Activated naive CD4-positive, alpha-beta T cell treated with anti-CD3 and anti-CD28 coated beads for 36 hours (primary cell): ENCODE measurements around the gene ST8SIA1. TPM values are rescaled to one million over a fixed set of nuclear protein-coding genes. Genes with fewer than 3 reads are reported as not detected.

Source experiments
- CTCF ChIA-PET: fragments of 350-600 bp; sonication (Branson Sonifier 250); formaldehyde crosslinking; loops from one replicate; lab custom pipeline; 2021; ENCODE audit warnings: antibody characterized with exemption; lab: Charles Lee
- DNase-seq: peaks from one replicate; pipeline ENCODE4 v3.0.0-alpha.2; 2020
- H3K27ac Mint-ChIP-seq: one replicate; pipeline ENCODE4 v1.8.0; 2021; ENCODE audit warnings: mild to moderate bottlenecking, mixed read lengths
- H3K27me3 Mint-ChIP-seq: one replicate; pipeline ENCODE4 v1.8.0; 2021; ENCODE audit warnings: low read depth, mixed read lengths
- H3K36me3 Mint-ChIP-seq: one replicate; pipeline ENCODE4 v1.8.0; 2021; ENCODE audit warnings: low read depth, mixed read lengths
- H3K4me1 Mint-ChIP-seq: one replicate; pipeline ENCODE4 v1.8.0; 2021; ENCODE audit warnings: low read depth, mixed read lengths
- H3K4me3 Mint-ChIP-seq: one replicate; pipeline ENCODE4 v1.8.0; 2021; ENCODE audit warnings: mild to moderate bottlenecking, moderate library complexity, mixed read lengths
- H3K9me3 Mint-ChIP-seq: one replicate; pipeline ENCODE4 v1.8.0; 2021; ENCODE audit warnings: mixed read lengths
- intact Hi-C: fragments of 100-400 bp; cut with micrococcal nuclease; formaldehyde crosslinking; loops from one replicate; pipeline ENCODE4 v1.15.1; 2023
- total RNA-seq, 2 experiments: library from RNA; stranded (reverse); gene quantifications; one replicate each; pipeline ENCODE4 v1.2.3, GENCODE V29; 2021

ST8SIA1 gene
- total RNA-seq, 2 experiments from 2014 or later, result 0.84 to 1.7 TPM

- Mint-ChIP-seq H3K27me3 (no peaks in the 10 kb centered on the region), H3K4me1 (peaks cover 13% of the 10 kb centered on the region), H3K4me3 (no peak overlapping the region), H3K36me3 (no peaks in the 10 kb centered on the region), H3K9me3 (no peaks in the 10 kb centered on the region), H3K27ac (no peak overlapping the region)
- intact Hi-C loops, result loop anchor here (1.0 kb wide), 2 partner anchors 12 to 34 kb away; no protein-coding TSS in a partner anchor
- peak; percentile 62 for DNase-seq
- CTCF ChIA-PET, result interaction anchor here (1.1 to 2.8 kb wide), 2 partner anchors 14 to 240 kb away, joined by 3 to 9 read pairs; no protein-coding TSS in a partner anchor
These were observed 12.9 kb downstream of the ST8SIA1 start for GRCh38 chr12:22321638-22322037.

GRCh38 chr12:22321018-22321605 is 13.4 kb downstream of the ST8SIA1 start:
- no peak for DNase-seq
- CTCF ChIA-PET, result interaction anchor here (2.8 kb wide), 1 partner anchor 14 kb away, joined by 9 read pairs; no protein-coding TSS in a partner anchor
- intact Hi-C loops, result loop anchor here (1.0 kb wide), 2 partner anchors 12 to 34 kb away; no protein-coding TSS in a partner anchor
- no peak overlapping the region for H3K27ac Mint-ChIP-seq
- no peaks in the 10 kb centered on the region for H3K27me3 Mint-ChIP-seq
- no peaks in the 10 kb centered on the region for H3K9me3 Mint-ChIP-seq
- no peak overlapping the region for H3K4me3 Mint-ChIP-seq
- peaks cover 13% of the 10 kb centered on the region for H3K4me1 Mint-ChIP-seq
- H3K36me3 Mint-ChIP-seq, result no peaks in the 10 kb centered on the region

GRCh38 chr12:22318108-22318737 is 16.3 kb downstream of the ST8SIA1 start:
- intact Hi-C loops, result no loop called here
- H3K27me3 Mint-ChIP-seq, result peaks cover 2% of the 10 kb centered on the region
- no peaks in the 10 kb centered on the region for H3K9me3 Mint-ChIP-seq
- CTCF ChIA-PET, result interaction anchor here (0.9 kb wide), 1 partner anchor 30 kb away, joined by 3 read pairs; no protein-coding TSS in a partner anchor
- no peak overlapping the region for H3K4me3 Mint-ChIP-seq
- H3K4me1 Mint-ChIP-seq, result peaks cover 13% of the 10 kb centered on the region
- DNase-seq, result no peak
- H3K36me3 Mint-ChIP-seq, result no peaks in the 10 kb centered on the region
- no peak overlapping the region for H3K27ac Mint-ChIP-seq

- Mint-ChIP-seq H3K27me3 (peaks cover 2% of the 10 kb centered on the region), H3K36me3 (no peaks in the 10 kb centered on the region), H3K4me3 (no peak overlapping the region), H3K4me1 (no peaks in the 10 kb centered on the region), H3K27ac (no peak overlapping the region), H3K9me3 (no peaks in the 10 kb centered on the region)
- no peak for DNase-seq
- CTCF ChIA-PET, result no interaction called here
- intact Hi-C loops, result no loop called here
These were observed 20.6 kb downstream of the ST8SIA1 start for GRCh38 chr12:22313963-22314330.

- DNase-seq, result no peak
- Mint-ChIP-seq H3K27ac (no peak overlapping the region), H3K9me3 (no peaks in the 10 kb centered on the region), H3K4me1 (no peaks in the 10 kb centered on the region), H3K4me3 (no peak overlapping the region), H3K27me3 (peaks cover 2% of the 10 kb centered on the region), H3K36me3 (no peaks in the 10 kb centered on the region)
- intact Hi-C loops, result no loop called here
- CTCF ChIA-PET, result no interaction called here
These were observed 21.1 kb downstream of the ST8SIA1 start for GRCh38 chr12:22313286-22313962.

GRCh38 chr12:22312336-22312735 is 22.2 kb downstream of the ST8SIA1 start:
- peaks cover 3% of the 10 kb centered on the region for H3K27me3 Mint-ChIP-seq
- DNase-seq, result no peak
- H3K4me3 Mint-ChIP-seq, result no peak overlapping the region
- CTCF ChIA-PET, result no interaction called here
- H3K9me3 Mint-ChIP-seq, result no peaks in the 10 kb centered on the region
- no peaks in the 10 kb centered on the region for H3K36me3 Mint-ChIP-seq
- intact Hi-C loops, result no loop called here
- no peaks in the 10 kb centered on the region for H3K4me1 Mint-ChIP-seq
- no peak overlapping the region for H3K27ac Mint-ChIP-seq

GRCh38 chr12:22310709-22311108 is 23.8 kb downstream of the ST8SIA1 start:
- no peaks in the 10 kb centered on the region for H3K36me3 Mint-ChIP-seq
- no peaks in the 10 kb centered on the region for H3K9me3 Mint-ChIP-seq
- H3K4me1 Mint-ChIP-seq, result no peaks in the 10 kb centered on the region
- peaks cover 3% of the 10 kb centered on the region for H3K27me3 Mint-ChIP-seq
- no peak for DNase-seq
- H3K27ac Mint-ChIP-seq, result no peak overlapping the region
- CTCF ChIA-PET, result interaction anchor here (1.5 kb wide), 1 partner anchor 149 kb away, joined by 3 read pairs; no protein-coding TSS in a partner anchor
- intact Hi-C loops, result no loop called here
- no peak overlapping the region for H3K4me3 Mint-ChIP-seq

GRCh38 chr12:22310275-22310674 is 24.2 kb downstream of the ST8SIA1 start:
- Mint-ChIP-seq H3K9me3 (no peaks in the 10 kb centered on the region), H3K4me3 (no peak overlapping the region), H3K27me3 (peaks cover 3% of the 10 kb centered on the region), H3K36me3 (no peaks in the 10 kb centered on the region), H3K4me1 (no peaks in the 10 kb centered on the region), H3K27ac (no peak overlapping the region)
- CTCF ChIA-PET, result interaction anchor here (1.5 kb wide), 1 partner anchor 149 kb away, joined by 3 read pairs; no protein-coding TSS in a partner anchor
- intact Hi-C loops, result no loop called here
- no peak for DNase-seq

GRCh38 chr12:22307811-22308210 is 26.7 kb downstream of the ST8SIA1 start:
- no peak for DNase-seq
- CTCF ChIA-PET, result no interaction called here
- H3K27me3 Mint-ChIP-seq, result peaks cover 2% of the 10 kb centered on the region

GRCh38 chr12:22306311-22306710 is 28.2 kb downstream of the ST8SIA1 start:
- Mint-ChIP-seq H3K27me3 (peaks cover 2% of the 10 kb centered on the region), H3K36me3 (no peaks in the 10 kb centered on the region), H3K27ac (no peak overlapping the region), H3K4me1 (no peaks in the 10 kb centered on the region), H3K4me3 (no peak overlapping the region), H3K9me3 (peaks cover 4% of the 10 kb centered on the region)
- CTCF ChIA-PET, result interaction anchor here (1.2 kb wide), 1 partner anchor 205 kb away, joined by 3 read pairs; no protein-coding TSS in a partner anchor
- intact Hi-C loops, result no loop called here
- DNase-seq, result no peak

More at GRCh38 chr12:22307811-22308210, 26.7 kb downstream of the ST8SIA1 start:
- Mint-ChIP-seq H3K27ac (no peak overlapping the region), H3K4me3 (no peak overlapping the region), H3K4me1 (no peaks in the 10 kb centered on the region), H3K36me3 (no peaks in the 10 kb centered on the region), H3K9me3 (no peaks in the 10 kb centered on the region)
- intact Hi-C loops, result no loop called here

- H3K9me3 Mint-ChIP-seq, result peaks cover 10% of the 10 kb centered on the region
- intact Hi-C loops, result no loop called here
- no peak overlapping the region for H3K27ac Mint-ChIP-seq
- H3K36me3 Mint-ChIP-seq, result peaks cover 3% of the 10 kb centered on the region
- no peak for DNase-seq
- H3K4me1 Mint-ChIP-seq, result no peaks in the 10 kb centered on the region
- no peak overlapping the region for H3K4me3 Mint-ChIP-seq
- peaks cover 2% of the 10 kb centered on the region for H3K27me3 Mint-ChIP-seq
- CTCF ChIA-PET, result interaction anchor here (0.6 to 1.0 kb wide), 2 partner anchors 139 to 396 kb away, joined by 3 read pairs; no protein-coding TSS in a partner anchor
These were observed 30.2 kb downstream of the ST8SIA1 start for GRCh38 chr12:22304341-22304740.

GRCh38 chr12:22299294-22299912 is 35.1 kb downstream of the ST8SIA1 start:
- intact Hi-C loops, result no loop called here
- H3K27ac Mint-ChIP-seq, result no peak overlapping the region
- H3K36me3 Mint-ChIP-seq, result peaks cover 7% of the 10 kb centered on the region
- no peak for DNase-seq
- peaks cover 19% of the 10 kb centered on the region for H3K9me3 Mint-ChIP-seq
- CTCF ChIA-PET, result no interaction called here
- H3K27me3 Mint-ChIP-seq, result no peaks in the 10 kb centered on the region
- H3K4me3 Mint-ChIP-seq, result no peak overlapping the region
- H3K4me1 Mint-ChIP-seq, result no peaks in the 10 kb centered on the region
